WTC11 (cell line): ENCODE data around the gene STK32C. TPM values are rescaled to one million over a fixed set of nuclear protein-coding genes. Genes with fewer than 3 reads are reported as not detected.

Source experiments
- ATAC-seq: fragments of 200-7000 bp; cut with Tn5 transposase; 2 replicates; pipeline ENCODE4 v1.10.0; 2021; ENCODE audit warnings: mild to moderate bottlenecking, moderate library complexity
- CTCF ChIA-PET: fragments of 300-600 bp; sonication (Branson Sonifier 250); formaldehyde crosslinking; loops from one replicate; lab custom pipeline; 2021; ENCODE audit warnings: antibody characterized with exemption; lab: Charles Lee
- POLR2A ChIA-PET: fragments of 350-600 bp; sonication (Branson Sonifier 250); formaldehyde crosslinking; loops from one replicate; lab custom pipeline; 2021; ENCODE audit warnings: antibody characterized with exemption; lab: Charles Lee
- DNase-seq: peaks from one replicate; pipeline ENCODE4 v3.0.0; 2021; ENCODE audit warnings: low spot score
- H3K27ac Mint-ChIP-seq: 2 replicates; pipeline ENCODE4 v1.8.0; 2021; ENCODE audit warnings: mixed read lengths
- H3K27me3 Mint-ChIP-seq: 2 replicates; pipeline ENCODE4 v1.8.0; 2021; ENCODE audit warnings: low read depth, mild to moderate bottlenecking, moderate library complexity, mixed read lengths
- H3K36me3 Mint-ChIP-seq: 2 replicates; pipeline ENCODE4 v1.8.0; 2021; ENCODE audit warnings: mixed read lengths
- H3K4me1 Mint-ChIP-seq: 2 replicates; pipeline ENCODE4 v1.8.0; 2022; ENCODE audit warnings: mixed read lengths
- H3K4me3 Mint-ChIP-seq: 2 replicates; pipeline ENCODE4 v1.8.0; 2021; ENCODE audit warnings: mild to moderate bottlenecking, moderate library complexity, mixed read lengths
- H3K9me3 Mint-ChIP-seq: 2 replicates; pipeline ENCODE4 v1.8.0; 2021; ENCODE audit warnings: mixed read lengths
- ATF1 ChIP-seq: sonication (generic); formaldehyde crosslinking; IDR thresholded peaks from 2 replicates; pipeline ENCODE4 v1.8.1; 2023; ENCODE audit warnings: mild to moderate bottlenecking, moderate library complexity, missing genetic modification reagents
- ATF2 ChIP-seq: sonication (generic); formaldehyde crosslinking; IDR thresholded peaks from 2 replicates; pipeline ENCODE4 v1.8.1; 2022; ENCODE audit warnings: low read depth, missing genetic modification reagents, borderline replicate concordance
- CREB1 ChIP-seq: sonication (generic); formaldehyde crosslinking; IDR thresholded peaks from 2 replicates; pipeline ENCODE4 v1.8.0; 2023; ENCODE audit warnings: mild to moderate bottlenecking, missing genetic modification reagents
- E2F4 ChIP-seq: sonication (generic); formaldehyde crosslinking; IDR thresholded peaks from 2 replicates; pipeline ENCODE4 v1.8.1; 2022; ENCODE audit warnings: low read depth, mild to moderate bottlenecking, moderate library complexity, missing genetic modification reagents, borderline replicate concordance
- E2F5 ChIP-seq: sonication (generic); formaldehyde crosslinking; IDR thresholded peaks from 2 replicates; pipeline ENCODE4 v1.8.1; 2022; ENCODE audit warnings: mild to moderate bottlenecking, moderate library complexity, missing genetic modification reagents
- GTF2I ChIP-seq: fragments of 250-450 bp; sonication (Bioruptor Pico); conservative IDR thresholded peaks from 2 replicates; pipeline ENCODE4 v1.4.0; 2021; ENCODE audit warnings: mild to moderate bottlenecking
- NFATC4 ChIP-seq: fragments of 250-450 bp; sonication (Bioruptor Pico); IDR thresholded peaks from 2 replicates; pipeline ENCODE4 v1.9.0; 2021; ENCODE audit warnings: mild to moderate bottlenecking
- NR3C1 ChIP-seq: sonication (generic); formaldehyde crosslinking; conservative IDR thresholded peaks from 2 replicates; pipeline ENCODE4 v1.8.1; 2023; ENCODE audit warnings: low read depth, mild to moderate bottlenecking, missing genetic modification reagents
- PRDM15 ChIP-seq: sonication (generic); formaldehyde crosslinking; IDR thresholded peaks from 2 replicates; pipeline ENCODE4 v1.8.0; 2022; ENCODE audit warnings: missing genetic modification reagents
- PRRX2 ChIP-seq: fragments of 250-450 bp; sonication (Bioruptor Pico); IDR thresholded peaks from 2 replicates; pipeline ENCODE4 v1.8.0; 2021; ENCODE audit warnings: mild to moderate bottlenecking
- TP53 ChIP-seq: sonication (generic); formaldehyde crosslinking; IDR thresholded peaks from 2 replicates; pipeline ENCODE4 v1.8.1; 2023; ENCODE audit warnings: mild to moderate bottlenecking, missing genetic modification reagents
- ZNF671 ChIP-seq: fragments of 250-450 bp; sonication (Bioruptor Pico); IDR thresholded peaks from 2 replicates; pipeline ENCODE4 v1.8.0; 2021; ENCODE audit warnings: mild to moderate bottlenecking
- total RNA-seq: library from RNA; stranded (reverse); gene quantifications from 3 replicates; pipeline ENCODE4 v1.2.3, GENCODE V29; 2021

The STK32C gene
- total RNA-seq, 1 experiment from 2014 or later: 20.7 TPM

DNA sequence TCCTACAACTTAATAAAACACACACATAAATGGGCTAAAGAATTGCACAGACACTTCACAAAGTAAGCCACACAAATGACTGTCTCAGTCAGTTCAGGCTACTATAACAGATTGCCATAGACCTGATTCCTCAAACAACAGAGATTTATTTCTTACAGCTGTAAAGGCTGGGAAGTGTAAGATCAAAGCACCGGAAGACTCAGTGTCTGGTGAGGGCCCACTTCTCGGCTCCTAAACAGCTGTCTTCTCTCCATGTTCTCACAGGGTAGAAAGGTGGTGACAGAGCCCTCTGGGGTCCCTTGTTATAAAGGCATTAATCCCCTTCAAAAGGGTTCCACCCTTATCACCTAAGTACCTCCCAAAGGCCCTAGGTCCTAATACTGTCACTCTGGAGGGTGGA is 18.3 kb downstream of the STK32C start (continued):
- TF ChIP-seq PRDM15 (CRISPR knock-in tag) (no peak), ATF2 (CRISPR knock-in tag) (no peak), CREB1 (CRISPR knock-in tag) (no peak)

- TF ChIP-seq GTF2I (CRISPR knock-in tag) (no peak), ATF1 (CRISPR knock-in tag) (no peak), NR3C1 (CRISPR knock-in tag) (no peak), PRRX2 (no peak), ZNF671 (CRISPR knock-in tag) (no peak), E2F5 (CRISPR knock-in tag) (no peak), NFATC4 (CRISPR knock-in tag) (no peak), TP53 (CRISPR knock-in tag) (no peak), E2F4 (CRISPR knock-in tag) (no peak), PRDM15 (CRISPR knock-in tag) (no peak)
- no peaks in the 10 kb centered on the region for H3K36me3 Mint-ChIP-seq
- peaks cover 8% of the 10 kb centered on the region; the same call in 1 of the 2 replicates for H3K9me3 Mint-ChIP-seq
- CTCF ChIA-PET: no interaction called here
- H3K27me3 Mint-ChIP-seq: no peaks in the 10 kb centered on the region
- no peak overlapping the region for H3K4me3 Mint-ChIP-seq
- ATAC-seq (no peak), DNase-seq (no peak)
- no peak overlapping the region for H3K27ac Mint-ChIP-seq
- POLR2A ChIA-PET: no interaction called here
- H3K4me1 Mint-ChIP-seq: peaks cover 3% of the 10 kb centered on the region
Observed at GRCh38 chr10:132283604-132284382, 24.0 kb downstream of the STK32C start.
